GM12891 (cell line): Measurements from ENCODE around the gene CEACAM6.

Source experiments
- PAX5 ChIP-seq: IDR thresholded peaks from 2 replicates; pipeline ENCODE4 v1.6.1; 2011; ENCODE audit warnings: low read length, moderate library complexity, mild to moderate bottlenecking; ENCODE audit not compliant: insufficient read depth, severe bottlenecking
- POLR2A ChIP-seq: IDR thresholded peaks from 2 replicates; pipeline ENCODE4 v1.6.1; 2011; ENCODE audit warnings: low read depth, low read length, control low read depth
- POLR2AphosphoS5 ChIP-seq: IDR thresholded peaks from 2 replicates; pipeline ENCODE4 v1.6.1; 2011; ENCODE audit warnings: low read depth, low read length, control low read depth
- POU2F2 ChIP-seq: IDR thresholded peaks from 2 replicates; pipeline ENCODE4 v1.6.1; 2011; ENCODE audit warnings: low read depth, mild to moderate bottlenecking, control low read depth, low read length, moderate library complexity
- SPI1 ChIP-seq: IDR thresholded peaks from 2 replicates; pipeline ENCODE4 v1.6.1; 2011; ENCODE audit warnings: low read depth, low read length, control low read depth
- TAF1 ChIP-seq: IDR thresholded peaks from 2 replicates; pipeline ENCODE4 v1.6.1; 2011; ENCODE audit warnings: low read depth, low read length, control low read depth

GRCh38 chr19:41714598-41714997, 40.7 kb upstream of the CEACAM6 start:
- TF ChIP-seq TAF1 (no peak), POLR2A (no peak), POLR2AphosphoS5 (no peak), SPI1 (no peak), PAX5 (no peak), POU2F2 (no peak)
